GM19395 (cell line): ENCODE measurements around the gene TNKS1BP1.

Experiments used
- ATAC-seq: cut with Tn5 transposase; IDR thresholded peaks from one replicate; pipeline ENCODE4 v1.9.1; 2021; ENCODE audit warnings: mild to moderate bottlenecking, moderate library complexity; ENCODE audit not compliant: unreplicated experiment

Gene TNKS1BP1

GRCh38 chr11:57312511-57313021 is 12.2 kb downstream of the TNKS1BP1 start:
- no peak for ATAC-seq

- peak; percentile 98 for ATAC-seq
Observed at GRCh38 chr11:57311109-57311936, 13.4 kb downstream of the TNKS1BP1 start.

GRCh38 chr11:57310630-57311086 is 14.1 kb downstream of the TNKS1BP1 start:
- ATAC-seq, result no peak

- ATAC-seq, result no peak
Observed at GRCh38 chr11:57310091-57310490, 14.7 kb downstream of the TNKS1BP1 start.

GRCh38 chr11:57309106-57310059 is 15.4 kb downstream of the TNKS1BP1 start:
- no peak for ATAC-seq

GRCh38 chr11:57308426-57309060 is 16.2 kb downstream of the TNKS1BP1 start:
- ATAC-seq, result no peak

DNA sequence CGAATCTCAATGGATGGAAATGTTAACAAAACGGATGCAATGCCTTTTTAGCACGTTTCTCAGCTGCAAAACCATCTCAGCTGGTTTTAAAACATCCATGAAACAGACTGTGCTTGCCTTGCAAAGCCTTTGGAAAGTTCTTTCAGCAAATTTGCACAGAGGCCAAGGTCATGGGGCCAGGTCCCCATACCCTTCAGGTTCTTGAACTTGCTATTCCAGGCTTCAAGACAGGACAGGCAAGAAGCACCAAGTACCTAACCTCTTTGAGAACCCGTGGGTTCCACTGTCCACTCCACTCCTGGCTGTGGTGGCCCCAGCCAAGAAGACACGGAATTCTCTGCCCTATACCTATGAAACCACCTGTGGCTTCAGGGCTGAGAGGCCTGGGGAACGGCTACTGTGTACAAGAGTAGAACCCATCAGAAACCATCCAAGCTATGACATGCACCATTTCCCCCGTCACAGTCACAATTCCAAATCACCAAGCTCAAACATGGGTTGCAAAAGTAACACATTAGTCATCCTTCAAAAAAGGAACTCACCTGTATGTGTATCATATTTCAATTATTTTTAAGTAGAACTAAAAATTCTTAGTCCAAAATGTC is 17.0 kb downstream of the TNKS1BP1 start:
- no peak for ATAC-seq

DNA sequence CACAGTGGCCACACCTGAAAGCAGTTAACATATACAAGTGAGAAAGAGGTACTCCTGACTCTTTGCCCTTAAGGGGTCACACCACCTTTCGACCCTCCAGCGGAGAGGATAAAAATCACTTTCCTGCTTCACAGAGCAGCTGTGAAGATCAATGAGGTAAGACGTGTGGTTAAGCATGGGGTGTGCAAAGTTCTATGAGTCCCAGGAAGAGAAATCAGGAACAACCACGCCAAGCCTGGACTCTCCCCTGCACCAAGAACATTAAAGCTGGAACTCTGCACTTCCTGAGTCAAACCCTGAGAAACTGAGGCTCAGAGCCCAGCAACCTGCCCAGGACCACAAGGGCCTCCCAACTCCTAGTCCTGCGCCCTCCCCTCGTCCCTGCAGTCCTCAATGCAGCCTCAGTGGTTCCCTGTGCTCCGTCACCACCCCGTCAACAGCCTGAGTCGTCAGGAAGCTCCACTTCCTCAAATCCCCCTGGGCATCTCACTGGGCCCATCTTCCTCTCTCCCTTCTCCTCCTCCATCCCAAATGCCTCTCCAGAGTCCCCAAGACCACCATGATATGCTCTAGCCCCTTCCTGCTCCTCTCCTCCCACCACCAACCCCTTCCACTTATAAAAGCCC is 17.7 kb downstream of the TNKS1BP1 start:
- ATAC-seq, result no peak

GRCh38 chr11:57306161-57306876 is 18.4 kb downstream of the TNKS1BP1 start:
- ATAC-seq, result no peak

GRCh38 chr11:57305523-57305922 is 19.2 kb downstream of the TNKS1BP1 start:
- ATAC-seq, result no peak

GRCh38 chr11:57303990-57304579 is 20.7 kb downstream of the TNKS1BP1 start:
- ATAC-seq, result no peak

- no peak for ATAC-seq
Observed at GRCh38 chr11:57303280-57303989, 21.3 kb downstream of the TNKS1BP1 start.

GRCh38 chr11:57302489-57302888 is 22.3 kb downstream of the TNKS1BP1 start:
- no peak for ATAC-seq

DNA sequence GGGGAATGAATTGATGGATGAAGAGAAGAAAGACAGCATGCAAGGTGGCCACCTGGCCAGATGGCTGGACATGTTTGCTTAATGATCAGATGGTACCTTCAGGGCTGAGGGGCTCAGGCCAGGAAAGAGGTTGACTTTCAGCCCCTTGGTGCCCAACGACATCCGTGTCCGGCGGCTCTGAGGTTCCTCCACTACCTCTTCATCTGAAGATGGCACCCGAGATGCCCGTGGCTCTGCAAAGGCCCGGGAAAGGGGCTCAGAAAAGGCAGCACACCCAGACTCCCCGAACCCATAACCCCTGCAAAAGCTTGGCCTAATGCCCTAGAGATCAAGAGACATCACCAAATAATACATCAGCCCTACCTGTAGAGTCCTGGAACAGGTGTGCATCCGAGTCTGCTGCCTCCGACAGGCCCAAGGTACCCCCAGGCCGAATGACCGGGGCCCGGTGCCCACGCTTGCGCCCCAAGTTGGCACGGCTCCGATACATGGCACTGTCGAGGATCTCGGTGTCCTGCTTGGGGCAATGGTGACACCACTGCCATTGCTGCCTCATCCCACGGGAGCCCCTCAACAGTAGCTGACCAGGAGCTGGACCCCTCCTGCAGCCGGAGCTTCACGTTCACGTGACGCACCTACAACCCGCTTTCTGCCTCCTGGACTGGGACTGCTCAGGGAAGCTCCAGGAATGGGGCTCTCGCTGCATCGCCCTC is 22.9 kb downstream of the TNKS1BP1 start:
- ATAC-seq, result no peak

DNA sequence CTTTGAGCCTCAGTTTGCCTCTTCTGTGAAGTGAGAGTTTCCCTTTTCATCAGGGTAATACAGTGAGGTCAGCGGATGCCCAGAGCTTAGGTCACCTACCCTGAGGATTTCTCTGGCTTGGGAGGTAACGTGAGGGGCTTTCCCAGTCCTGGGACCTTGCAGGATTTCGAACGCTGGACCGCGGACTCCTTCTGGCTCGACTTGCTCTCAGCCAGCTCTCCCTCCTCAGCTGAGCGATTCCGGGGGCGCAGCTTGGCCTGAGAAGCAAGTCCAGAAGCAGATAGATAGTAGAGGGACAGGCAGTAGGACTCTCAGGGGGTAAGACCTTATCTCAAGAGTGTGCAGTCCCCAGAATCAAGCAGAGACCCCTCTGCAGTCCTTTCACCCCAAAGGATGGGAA is 24.0 kb downstream of the TNKS1BP1 start:
- ATAC-seq, result no peak

DNA sequence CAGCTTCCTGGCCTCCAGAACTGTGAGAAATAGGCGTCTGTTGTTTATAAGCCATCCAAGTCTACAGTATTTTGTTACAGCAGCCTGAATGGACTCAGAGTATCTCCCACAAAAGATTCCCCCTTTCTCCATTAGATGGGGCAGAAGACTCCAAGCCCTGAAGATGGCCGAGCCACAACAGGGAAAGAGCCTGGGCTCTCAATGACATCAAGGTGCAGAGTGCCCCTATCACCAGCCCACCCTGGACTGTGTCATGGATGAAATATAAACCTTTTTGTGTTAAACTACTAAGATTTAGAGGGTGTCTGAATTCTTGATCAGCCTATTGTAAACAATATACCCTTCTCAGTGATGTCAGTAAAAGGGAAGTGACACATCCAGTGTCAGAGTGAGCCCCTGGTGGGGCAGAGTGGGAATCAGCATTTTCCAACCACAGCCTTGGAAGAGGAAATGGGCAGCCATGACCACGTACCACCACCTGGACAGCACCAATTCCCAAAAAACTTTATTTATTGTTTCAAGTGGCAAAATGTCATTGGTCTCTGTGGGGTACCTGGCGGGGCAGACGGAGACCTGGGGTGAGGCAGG is 25.5 kb downstream of the TNKS1BP1 start:
- ATAC-seq, result no peak

DNA sequence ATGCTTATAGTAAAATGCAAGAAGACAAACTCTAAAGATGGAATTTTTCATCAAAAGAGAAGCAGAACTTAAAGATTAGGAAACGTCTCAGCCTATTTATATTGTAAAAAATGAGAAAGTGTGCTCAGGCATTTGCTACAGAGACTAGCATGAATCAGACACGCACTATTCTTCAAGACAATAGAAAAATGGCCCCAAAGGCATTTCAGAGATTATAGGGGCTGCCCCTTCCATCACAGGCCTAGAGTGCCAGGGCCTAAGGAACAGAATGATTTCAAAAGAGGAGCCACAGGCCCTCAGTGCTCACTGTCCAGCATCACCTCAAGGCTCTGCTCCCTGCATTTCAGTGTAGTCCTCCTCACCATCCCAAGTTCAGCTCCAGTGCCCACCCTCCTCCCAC is 27.5 kb downstream of the TNKS1BP1 start:
- no peak for ATAC-seq
